Measurements from ENCODE around the gene PSMC5.

GRCh38 chr17:63783522-63783921 is 43.7 kb upstream of the PSMC5 start:
- TF ChIP-seq CTCF (IDR thresholded peaks at IDR 0.05) (no peak), REST (IDR thresholded peaks at IDR 0.05; ENCODE audit: insufficient read depth in 1 of 2, low read depth in 2 of 2, low read length in 1 of 2) (no peak), TCF7L2 (IDR thresholded peaks at IDR 0.05; ENCODE audit: low read depth, low read length) (no peak), POLR2AphosphoS5 (IDR thresholded peaks at IDR 0.05; ENCODE audit: low read depth, low read length) (no peak)

Data from Panc1 (cell line).